Colonic mucosa (tissue), 4 donors: ENCODE results near the gene PRPF19. TPM values are rescaled to one million over a fixed set of nuclear protein-coding genes. Genes with fewer than 3 reads are reported as not detected.

Experiments
- DNase-seq: peaks from one replicate; pipeline ENCODE4 v3.0.0-alpha.2; 2020
- H3K27ac ChIP-seq: fragments of 200-600 bp; one replicate; pipeline ENCODE4 v1.8.0; 2021
- H3K27me3 ChIP-seq: fragments of 200-600 bp; one replicate; pipeline ENCODE4 v1.8.0; 2021
- H3K36me3 ChIP-seq: fragments of 200-600 bp; one replicate; pipeline ENCODE4 v1.8.0; 2021
- H3K4me1 ChIP-seq: fragments of 200-600 bp; one replicate; pipeline ENCODE4 v1.8.0; 2021; ENCODE audit warnings: mild to moderate bottlenecking
- H3K4me3 ChIP-seq: fragments of 200-600 bp; one replicate; pipeline ENCODE4 v1.8.0; 2021
- H3K9ac ChIP-seq, 2 donors: one replicate each; pipeline ENCODE4 v1.7.0; 2013; ENCODE audit warnings: control low read depth in 2 of 2, low read depth in 2 of 2, low read length in 2 of 2
- H3K9me3 ChIP-seq: fragments of 200-600 bp; one replicate; pipeline ENCODE4 v1.8.0; 2021
- CTCF ChIP-seq: fragments of 200-600 bp; IDR thresholded peaks from one replicate; pipeline ENCODE4 v1.8.0; 2022; ENCODE audit warnings: antibody characterized with exemption, mild to moderate bottlenecking
- intact Hi-C: fragments of 100-400 bp; cut with DNase I; formaldehyde crosslinking; loops from one replicate; pipeline ENCODE4 v1.14.1; 2022
- total RNA-seq, 2 donors: library from RNA; stranded (reverse); fragmentation: NEBNext Ultra II Directional in 1 of 2; extraction: Animal tissue kit (Norgen Biotek cat#: 25700) in 1 of 2; gene quantifications; one replicate each; pipeline ENCODE4 v1.2.1, GENCODE V29; 2021
- donor health status: healthy.
- donor health status: DM: no; HTN: no; CAD: no.
- donor health status: DM: no; HTN: no; CAD: no.

Gene PRPF19
- total RNA-seq, 2 donors from 2014 or later, result 59.3 to 172 TPM

DNA sequence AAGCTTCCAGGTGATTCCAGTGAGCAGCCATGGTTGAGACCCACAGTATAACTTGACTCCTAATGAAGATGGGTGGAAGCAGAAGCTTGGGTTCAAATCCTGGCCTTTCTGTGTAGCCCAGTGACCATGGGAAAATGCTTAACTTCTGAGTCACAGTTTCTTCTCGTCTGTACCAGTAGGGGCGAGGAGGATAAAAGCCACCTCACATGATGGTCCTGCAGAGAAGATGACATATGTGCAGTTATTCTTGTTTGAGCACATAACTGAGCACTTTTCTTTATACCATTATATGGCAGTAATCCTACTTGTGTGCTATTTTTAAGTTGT, 12.5 kb upstream of the PRPF19 start:
- Histone ChIP-seq H3K4me1 (peaks cover 4% of the 10 kb centered on the region), H3K27ac (no peak overlapping the region)

GRCh38 chr11:60918251-60918938, 12.0 kb upstream of the PRPF19 start:
- DNase-seq, result no peak
- H3K27ac ChIP-seq, result no peak overlapping the region
- intact Hi-C loops, result no loop called here
- no peaks in the 10 kb centered on the region for H3K27me3 ChIP-seq
- no peaks in the 10 kb centered on the region for H3K9me3 ChIP-seq
- no peak overlapping the region for H3K9ac ChIP-seq
- H3K4me1 ChIP-seq, result peaks cover 4% of the 10 kb centered on the region
- TF ChIP-seq CTCF, result no peak
- H3K4me3 ChIP-seq, result no peak overlapping the region
- H3K36me3 ChIP-seq, result peaks cover 22% of the 10 kb centered on the region

More for the DNA sequence above, 12.5 kb upstream of the PRPF19 start:
- TF ChIP-seq CTCF, result no peak
- Histone ChIP-seq H3K4me3 (no peak overlapping the region), H3K9ac (no peak overlapping the region), H3K27me3 (no peaks in the 10 kb centered on the region), H3K36me3 (peaks cover 22% of the 10 kb centered on the region), H3K9me3 (no peaks in the 10 kb centered on the region)
- intact Hi-C loops, result no loop called here
- DNase-seq, result no peak

- no peak for TF ChIP-seq CTCF
- H3K9me3 ChIP-seq, result no peaks in the 10 kb centered on the region
- DNase-seq, result no peak
- no peak overlapping the region for H3K9ac ChIP-seq
- intact Hi-C loops, result no loop called here
- H3K27ac ChIP-seq, result no peak overlapping the region
- peaks cover 20% of the 10 kb centered on the region for H3K36me3 ChIP-seq
- no peaks in the 10 kb centered on the region for H3K27me3 ChIP-seq
- H3K4me3 ChIP-seq, result no peak overlapping the region
- peaks cover 4% of the 10 kb centered on the region for H3K4me1 ChIP-seq
These were observed 10.9 kb upstream of the PRPF19 start for GRCh38 chr11:60917267-60917666.

GRCh38 chr11:60916669-60917206, 10.4 kb upstream of the PRPF19 start:
- H3K4me3 ChIP-seq, result no peak overlapping the region
- H3K27ac ChIP-seq, result no peak overlapping the region
- no peak overlapping the region for H3K9ac ChIP-seq

DNA sequence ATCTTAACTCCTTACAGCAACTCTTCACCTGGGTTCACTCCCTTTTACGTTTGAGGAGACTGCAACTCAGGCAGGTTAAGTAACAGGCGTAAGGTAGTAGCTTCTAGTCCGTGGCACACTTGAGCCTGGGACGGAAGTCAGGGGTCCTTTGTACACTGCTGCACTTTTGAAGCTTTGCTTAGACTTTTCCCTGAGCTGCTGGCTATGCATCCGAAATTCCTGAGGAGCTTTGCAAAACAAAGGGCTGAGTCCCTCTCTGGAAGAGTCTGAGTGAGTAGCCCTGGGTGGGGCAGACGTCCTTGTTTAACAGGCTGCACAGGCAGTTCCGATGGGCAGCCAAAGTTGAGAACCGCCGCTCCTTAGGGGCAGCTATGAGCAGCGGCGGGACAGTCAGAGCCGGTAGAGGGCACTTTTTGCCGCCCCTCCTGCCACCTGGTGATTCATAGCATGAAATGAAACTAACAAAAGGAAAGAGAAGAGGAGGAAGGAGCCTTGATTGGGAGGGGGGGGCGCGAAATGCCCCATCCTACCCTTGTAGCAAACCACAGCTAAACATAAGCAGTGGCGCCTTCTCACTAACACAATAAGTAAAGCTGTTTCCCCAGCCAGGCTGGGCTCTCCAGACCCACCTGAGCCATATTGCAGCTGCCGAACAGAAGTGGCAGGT, 9.0 kb upstream of the PRPF19 start:
- peaks cover 4% of the 10 kb centered on the region for H3K4me1 ChIP-seq
- peaks cover 6% of the 10 kb centered on the region for H3K36me3 ChIP-seq
- intact Hi-C loops, result no loop called here
- peak overlapping the region; percentile 73 for H3K27ac ChIP-seq
- DNase-seq, result peak; percentile 72
- H3K9ac ChIP-seq, result peak overlapping the region; percentile 88 to 90
- no peaks in the 10 kb centered on the region for H3K27me3 ChIP-seq
- H3K9me3 ChIP-seq, result no peaks in the 10 kb centered on the region
- TF ChIP-seq CTCF, result no peak
- peak overlapping the region; percentile 78 for H3K4me3 ChIP-seq

More at GRCh38 chr11:60916669-60917206, 10.4 kb upstream of the PRPF19 start:
- intact Hi-C loops, result no loop called here
- H3K9me3 ChIP-seq, result no peaks in the 10 kb centered on the region
- peaks cover 15% of the 10 kb centered on the region for H3K36me3 ChIP-seq
- H3K27me3 ChIP-seq, result no peaks in the 10 kb centered on the region
- H3K4me1 ChIP-seq, result peaks cover 4% of the 10 kb centered on the region
- DNase-seq, result no peak
- no peak for TF ChIP-seq CTCF
